Measurements from ENCODE around the gene ACOT7.

Gene ACOT7

DNA sequence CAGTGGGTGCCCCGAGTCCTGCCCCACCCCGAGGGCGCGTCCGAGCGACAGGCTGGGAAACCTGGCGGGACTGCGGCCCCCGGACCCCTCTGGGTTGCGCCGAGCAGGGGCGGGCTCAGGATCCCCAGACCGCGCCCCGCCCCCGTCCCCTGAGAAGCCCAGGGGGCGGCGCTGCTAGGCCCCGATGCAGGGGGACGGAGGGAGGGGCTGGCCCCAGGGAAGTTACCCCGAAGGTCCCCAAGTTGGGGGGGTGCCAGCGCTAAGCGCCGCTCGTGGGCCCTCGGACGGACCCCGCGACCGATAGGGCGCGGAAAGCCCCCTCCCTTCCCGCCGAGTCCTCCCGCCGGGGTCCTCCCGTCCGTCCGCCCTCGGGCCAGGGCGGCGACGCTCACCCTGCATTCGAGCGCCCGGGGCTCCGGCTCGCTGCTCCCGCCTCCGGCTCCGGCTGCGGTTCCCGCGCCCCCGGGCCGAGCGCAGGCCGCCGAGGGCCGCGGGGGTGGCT lies 133.1 kb downstream of the ACOT7 start:
- Histone ChIP-seq H3K27me3 (ENCODE audit: insufficient read depth, low read length, poor library complexity, severe bottlenecking) (no peaks in the 10 kb centered on the region), H3K79me2 (ENCODE audit: insufficient read depth, low read length) (no peaks in the 10 kb centered on the region), H2AFZ (ENCODE audit: low read length) (no peak overlapping the region), H3K36me3 (ENCODE audit: insufficient read depth, low read length) (peaks cover 4% of the 10 kb centered on the region; the same call in 1 of the 2 replicates), H3K4me2 (ENCODE audit: low read depth, low read length, poor library complexity, severe bottlenecking) (peak overlapping the region; percentile 63), H3K4me1 (ENCODE audit: insufficient read depth, low read length, poor library complexity, severe bottlenecking) (peaks cover 3% of the 10 kb centered on the region), H3K9ac (ENCODE audit: low read depth, low read length, poor library complexity, severe bottlenecking) (no peak overlapping the region), H3K9me3 (ENCODE audit: insufficient read depth, low read depth, low read length) (no peaks in the 10 kb centered on the region), H4K20me1 (ENCODE audit: insufficient read depth, low read length, poor library complexity, severe bottlenecking) (no peaks in the 10 kb centered on the region), H3K9me2 (replicated peaks; ENCODE audit: low read depth, low read length) (no peaks in the 10 kb centered on the region), H3F3A (ENCODE audit: low read depth) (no peaks in the 10 kb centered on the region), H3K4me3 (ENCODE audit: low read length, poor library complexity, severe bottlenecking) (peak overlapping the region; percentile 61)
- TF ChIP-seq, protein P1, sequence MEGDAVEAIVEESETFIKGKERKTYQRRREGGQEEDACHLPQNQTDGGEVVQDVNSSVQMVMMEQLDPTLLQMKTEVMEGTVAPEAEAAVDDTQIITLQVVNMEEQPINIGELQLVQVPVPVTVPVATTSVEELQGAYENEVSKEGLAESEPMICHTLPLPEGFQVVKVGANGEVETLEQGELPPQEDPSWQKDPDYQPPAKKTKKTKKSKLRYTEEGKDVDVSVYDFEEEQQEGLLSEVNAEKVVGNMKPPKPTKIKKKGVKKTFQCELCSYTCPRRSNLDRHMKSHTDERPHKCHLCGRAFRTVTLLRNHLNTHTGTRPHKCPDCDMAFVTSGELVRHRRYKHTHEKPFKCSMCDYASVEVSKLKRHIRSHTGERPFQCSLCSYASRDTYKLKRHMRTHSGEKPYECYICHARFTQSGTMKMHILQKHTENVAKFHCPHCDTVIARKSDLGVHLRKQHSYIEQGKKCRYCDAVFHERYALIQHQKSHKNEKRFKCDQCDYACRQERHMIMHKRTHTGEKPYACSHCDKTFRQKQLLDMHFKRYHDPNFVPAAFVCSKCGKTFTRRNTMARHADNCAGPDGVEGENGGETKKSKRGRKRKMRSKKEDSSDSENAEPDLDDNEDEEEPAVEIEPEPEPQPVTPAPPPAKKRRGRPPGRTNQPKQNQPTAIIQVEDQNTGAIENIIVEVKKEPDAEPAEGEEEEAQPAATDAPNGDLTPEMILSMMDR (conservative IDR thresholded peaks at IDR 0.05; ENCODE audit: low read length) = no peak
- TF ChIP-seq EZH2phosphoT487 (IDR thresholded peaks at IDR 0.05; ENCODE audit: borderline replicate concordance) = no peak

DNA sequence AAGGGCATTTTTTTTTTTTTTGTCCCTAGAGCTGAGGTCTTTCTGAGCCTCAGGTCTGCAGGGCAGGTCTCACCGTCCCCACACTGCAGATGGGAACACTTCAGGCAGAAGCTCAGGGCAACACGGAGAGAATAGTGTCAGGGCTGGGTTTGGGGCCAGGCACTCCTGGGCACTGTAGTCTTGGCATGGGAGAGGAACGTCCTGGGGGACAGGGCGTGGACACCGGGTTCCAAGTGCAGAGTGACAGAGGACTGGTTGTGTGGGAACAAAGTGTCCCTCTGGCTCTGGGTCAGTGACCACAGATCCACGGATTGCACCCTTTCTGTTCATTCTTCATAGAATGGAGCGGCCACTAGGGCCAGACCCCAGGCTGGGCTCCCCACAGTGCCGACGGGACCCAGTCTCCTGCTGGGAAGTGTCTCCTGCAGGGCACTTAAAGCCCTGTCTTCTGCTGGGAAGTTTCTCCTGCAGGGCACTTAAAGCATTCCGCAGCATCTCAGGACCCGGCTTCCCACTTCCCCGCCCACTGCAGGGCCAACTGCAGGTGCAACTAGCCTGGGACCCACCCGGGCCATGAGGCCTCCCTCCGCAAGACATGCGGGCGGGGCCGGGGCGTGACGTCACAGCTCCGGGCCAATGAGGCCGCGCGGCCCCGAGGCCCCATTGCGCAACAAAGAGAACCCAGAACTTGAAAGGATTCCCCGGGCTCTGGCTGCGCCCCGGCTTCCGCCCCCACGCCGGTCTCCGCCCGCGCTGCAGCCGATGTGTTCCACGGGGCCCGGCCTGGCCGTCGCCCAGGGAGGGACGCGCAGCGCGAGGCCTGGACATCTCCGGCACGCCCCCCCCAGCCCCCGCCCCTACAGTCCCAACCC lies 133.8 kb downstream of the ACOT7 start:
- Histone ChIP-seq H2AFZ (ENCODE audit: low read length) (no peak overlapping the region), H3K4me1 (ENCODE audit: insufficient read depth, low read length, poor library complexity, severe bottlenecking) (peaks cover 3% of the 10 kb centered on the region), H3K4me2 (ENCODE audit: low read depth, low read length, poor library complexity, severe bottlenecking) (no peak overlapping the region), H3F3A (ENCODE audit: low read depth) (no peaks in the 10 kb centered on the region), H3K9me2 (replicated peaks; ENCODE audit: low read depth, low read length) (no peaks in the 10 kb centered on the region), H3K36me3 (ENCODE audit: insufficient read depth, low read length) (peaks cover 4% of the 10 kb centered on the region; the same call in 1 of the 2 replicates), H3K9me3 (ENCODE audit: insufficient read depth, low read depth, low read length) (no peaks in the 10 kb centered on the region), H3K79me2 (ENCODE audit: insufficient read depth, low read length) (no peaks in the 10 kb centered on the region), H3K4me3 (ENCODE audit: low read length, poor library complexity, severe bottlenecking) (peak overlapping the region; percentile 34), H3K27me3 (ENCODE audit: insufficient read depth, low read length, poor library complexity, severe bottlenecking) (no peaks in the 10 kb centered on the region), H4K20me1 (ENCODE audit: insufficient read depth, low read length, poor library complexity, severe bottlenecking) (no peaks in the 10 kb centered on the region), H3K9ac (ENCODE audit: low read depth, low read length, poor library complexity, severe bottlenecking) (no peak overlapping the region)
- TF ChIP-seq, protein P1 (conservative IDR thresholded peaks at IDR 0.05; ENCODE audit: low read length) = no peak
- no peak for TF ChIP-seq EZH2phosphoT487 (IDR thresholded peaks at IDR 0.05; ENCODE audit: borderline replicate concordance)

DNA sequence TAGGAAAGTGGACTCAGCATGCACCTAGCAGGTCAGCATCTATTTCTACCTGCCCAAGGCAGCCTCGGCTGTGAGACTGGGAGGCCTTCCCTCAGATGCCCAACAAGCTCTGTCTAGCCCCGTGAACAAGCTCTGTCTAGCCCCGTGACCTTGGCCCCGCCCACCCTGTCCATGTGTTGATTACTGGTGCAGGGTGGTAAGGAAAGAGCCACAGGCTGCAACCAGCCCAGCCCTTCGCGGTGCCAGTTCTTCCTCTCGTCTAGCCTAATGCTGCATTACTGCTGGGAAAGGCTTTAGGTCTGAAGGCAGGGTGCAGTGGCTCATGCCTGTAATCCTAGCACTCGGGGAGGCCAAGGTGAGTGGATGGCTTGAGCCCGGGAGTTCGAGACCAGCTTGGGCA lies 134.9 kb downstream of the ACOT7 start:
- Histone ChIP-seq H3K36me3 (ENCODE audit: insufficient read depth, low read length) (no peaks in the 10 kb centered on the region), H3K79me2 (ENCODE audit: insufficient read depth, low read length) (no peaks in the 10 kb centered on the region), H3K9ac (ENCODE audit: low read depth, low read length, poor library complexity, severe bottlenecking) (no peak overlapping the region), H2AFZ (ENCODE audit: low read length) (no peak overlapping the region), H3K9me3 (ENCODE audit: insufficient read depth, low read depth, low read length) (no peaks in the 10 kb centered on the region), H3K4me3 (ENCODE audit: low read length, poor library complexity, severe bottlenecking) (no peak overlapping the region), H4K20me1 (ENCODE audit: insufficient read depth, low read length, poor library complexity, severe bottlenecking) (no peaks in the 10 kb centered on the region), H3K4me1 (ENCODE audit: insufficient read depth, low read length, poor library complexity, severe bottlenecking) (peaks cover 3% of the 10 kb centered on the region), H3F3A (ENCODE audit: low read depth) (no peaks in the 10 kb centered on the region), H3K27me3 (ENCODE audit: insufficient read depth, low read length, poor library complexity, severe bottlenecking) (no peaks in the 10 kb centered on the region), H3K9me2 (replicated peaks; ENCODE audit: low read depth, low read length) (no peaks in the 10 kb centered on the region), H3K4me2 (ENCODE audit: low read depth, low read length, poor library complexity, severe bottlenecking) (no peak overlapping the region)
- TF ChIP-seq, protein P1 (conservative IDR thresholded peaks at IDR 0.05; ENCODE audit: low read length) = no peak
- TF ChIP-seq EZH2phosphoT487 (IDR thresholded peaks at IDR 0.05; ENCODE audit: borderline replicate concordance) = no peak

Measured in Loucy (cell line).